HEK293T (cell line): ENCODE measurements around the gene MAP3K5.

Experiments
- ARNT ChIP-seq: fragments of 450-650 bp; IDR thresholded peaks from 2 replicates; pipeline ENCODE4 v1.6.1; 2017; ENCODE audit warnings: mild to moderate bottlenecking
- BHLHE40 ChIP-seq: fragments of 450-650 bp; IDR thresholded peaks from 2 replicates; pipeline ENCODE4 v1.6.1; 2016; ENCODE audit warnings: mild to moderate bottlenecking, moderate library complexity, borderline replicate concordance
- CTBP1 ChIP-seq: fragments of 450-650 bp; IDR thresholded peaks from 2 replicates; pipeline ENCODE4 v1.6.1; 2016; ENCODE audit warnings: borderline replicate concordance
- ELF4 ChIP-seq: fragments of 450-650 bp; IDR thresholded peaks from 2 replicates; pipeline ENCODE4 v1.6.1; 2017; ENCODE audit warnings: antibody characterized with exemption
- FOXK2 ChIP-seq: fragments of 450-650 bp; IDR thresholded peaks from 2 replicates; pipeline ENCODE4 v1.6.1; 2016; ENCODE audit warnings: mild to moderate bottlenecking
- FOXM1 ChIP-seq: fragments of 450-650 bp; IDR thresholded peaks from 2 replicates; pipeline ENCODE4 v1.6.1; 2017; ENCODE audit warnings: mild to moderate bottlenecking, borderline replicate concordance
- HDGF ChIP-seq: fragments of 450-650 bp; IDR thresholded peaks from 2 replicates; pipeline ENCODE4 v1.6.1; 2017; ENCODE audit warnings: antibody characterized with exemption, borderline replicate concordance
- NFRKB ChIP-seq: fragments of 450-650 bp; IDR thresholded peaks from 2 replicates; pipeline ENCODE4 v1.6.1; 2016; ENCODE audit warnings: mild to moderate bottlenecking, moderate library complexity
- PKNOX1 ChIP-seq: fragments of 450-650 bp; IDR thresholded peaks from 2 replicates; pipeline ENCODE4 v1.6.1; 2016
- SP1 ChIP-seq: fragments of 450-650 bp; IDR thresholded peaks from 2 replicates; pipeline ENCODE4 v1.6.1; 2017
- SUZ12 ChIP-seq: fragments of 450-650 bp; IDR thresholded peaks from 2 replicates; pipeline ENCODE4 v1.6.1; 2016; ENCODE audit warnings: mild to moderate bottlenecking
- TARDBP ChIP-seq: fragments of 450-650 bp; IDR thresholded peaks from 2 replicates; pipeline ENCODE4 v1.6.1; 2016
- ZNF384 ChIP-seq: fragments of 450-650 bp; IDR thresholded peaks from 2 replicates; pipeline ENCODE4 v1.6.1; 2016

GRCh38 chr6:136528477-136528876, 263.8 kb downstream of the MAP3K5 start:
- TF ChIP-seq FOXK2 (no peak), BHLHE40 (no peak), SP1 (no peak), FOXM1 (no peak), NFRKB (no peak), ARNT (no peak), HDGF (no peak), ZNF384 (no peak), ELF4 (no peak), TARDBP (no peak), SUZ12 (no peak), CTBP1 (no peak), PKNOX1 (no peak)
